Measurements from ENCODE around the gene MED17. TPM values are rescaled to one million over a fixed set of nuclear protein-coding genes. Genes with fewer than 3 reads are reported as not detected.

MED17 gene
- total RNA-seq, 6 experiments from 2014 or later: 21.6 to 28.1 (median 25.5) TPM

- H3K27me3 Mint-ChIP-seq (ENCODE audit: insufficient read depth): no peaks in the 10 kb centered on the region
- no peak overlapping the region for H3K27ac Mint-ChIP-seq
- peaks cover 24% of the 10 kb centered on the region for H3K4me1 Mint-ChIP-seq (ENCODE audit: low read depth)
- peaks cover 50% of the 10 kb centered on the region for H3K36me3 Mint-ChIP-seq (ENCODE audit: low read depth)
- no peak overlapping the region for H3K4me3 Mint-ChIP-seq
- TF ChIP-seq CTCF (IDR thresholded peaks at IDR 0.05): no peak
- H3K9me3 Mint-ChIP-seq: no peaks in the 10 kb centered on the region
- DNase-seq: no peak
Observed at GRCh38 chr11:93791493-93791892, 7.4 kb downstream of the MED17 start.

- H3K9me3 Mint-ChIP-seq: no peaks in the 10 kb centered on the region
- H3K4me3 Mint-ChIP-seq: no peak overlapping the region
- no peaks in the 10 kb centered on the region for H3K27me3 Mint-ChIP-seq (ENCODE audit: insufficient read depth)
- no peak overlapping the region; the same call in 1 of the 2 replicates for H3K27ac Mint-ChIP-seq
- H3K4me1 Mint-ChIP-seq (ENCODE audit: low read depth): no peaks in the 10 kb centered on the region
- DNase-seq: no peak
- peaks cover 33% of the 10 kb centered on the region for H3K36me3 Mint-ChIP-seq (ENCODE audit: low read depth)
- no peak for TF ChIP-seq CTCF (IDR thresholded peaks at IDR 0.05)
Observed at GRCh38 chr11:93796441-93797231, 12.6 kb downstream of the MED17 start.

GRCh38 chr11:93801366-93801765 is 17.3 kb downstream of the MED17 start:
- H3K4me3 Mint-ChIP-seq: no peak overlapping the region
- H3K9me3 Mint-ChIP-seq: no peaks in the 10 kb centered on the region
- no peak for DNase-seq
- no peak overlapping the region for H3K27ac Mint-ChIP-seq
- H3K4me1 Mint-ChIP-seq (ENCODE audit: low read depth): no peaks in the 10 kb centered on the region
- peaks cover 31% of the 10 kb centered on the region for H3K36me3 Mint-ChIP-seq (ENCODE audit: low read depth)
- no peaks in the 10 kb centered on the region for H3K27me3 Mint-ChIP-seq (ENCODE audit: insufficient read depth)
- TF ChIP-seq CTCF (IDR thresholded peaks at IDR 0.05): no peak

- H3K36me3 Mint-ChIP-seq (ENCODE audit: low read depth): peaks cover 29% of the 10 kb centered on the region
- H3K4me1 Mint-ChIP-seq (ENCODE audit: low read depth): no peaks in the 10 kb centered on the region
- H3K4me3 Mint-ChIP-seq: no peak overlapping the region
- no peaks in the 10 kb centered on the region for H3K9me3 Mint-ChIP-seq
- TF ChIP-seq CTCF (IDR thresholded peaks at IDR 0.05): no peak
- no peak overlapping the region for H3K27ac Mint-ChIP-seq
- DNase-seq: no peak
- no peaks in the 10 kb centered on the region for H3K27me3 Mint-ChIP-seq (ENCODE audit: insufficient read depth)
Observed at GRCh38 chr11:93804879-93805278, 20.8 kb downstream of the MED17 start.

- no peak for TF ChIP-seq CTCF (IDR thresholded peaks at IDR 0.05)
- Mint-ChIP-seq H3K9me3 (no peaks in the 10 kb centered on the region), H3K4me3 (no peak overlapping the region), H3K27ac (no peak overlapping the region), H3K4me1 (ENCODE audit: low read depth) (no peaks in the 10 kb centered on the region), H3K27me3 (ENCODE audit: insufficient read depth) (no peaks in the 10 kb centered on the region), H3K36me3 (ENCODE audit: low read depth) (peaks cover 41% of the 10 kb centered on the region)
- DNase-seq: no peak
Observed at GRCh38 chr11:93807980-93808379, 23.9 kb downstream of the MED17 start.
